ENCODE data around the gene MOB3B.
"Not testable (repeated sequence)": the region's sequence is repeated elsewhere in the genome, so short reads cannot be mapped to it uniquely, and the experiment has no call there.

MOB3B gene

GRCh38 chr9:27425827-27426510 lies 103.6 kb downstream of the MOB3B start:
- no peak for DNase-seq (ENCODE audit: low read depth in 2 of 2)

- DNase-seq (ENCODE audit: low read depth in 2 of 2): no peak
Observed at GRCh38 chr9:27423915-27424710, 105.5 kb downstream of the MOB3B start.

GRCh38 chr9:27422279-27422834 lies 107.3 kb downstream of the MOB3B start:
- no peak for DNase-seq (ENCODE audit: low read depth in 2 of 2)

- DNase-seq (ENCODE audit: low read depth in 2 of 2): no peak
Observed at GRCh38 chr9:27421577-27421976, 108.0 kb downstream of the MOB3B start.

- DNase-seq (ENCODE audit: low read depth in 2 of 2): not testable (repeated sequence)
Observed at GRCh38 chr9:27419558-27419957, 110.1 kb downstream of the MOB3B start.

- DNase-seq (ENCODE audit: low read depth in 2 of 2): no peak
Observed at GRCh38 chr9:27414220-27414761, 115.3 kb downstream of the MOB3B start.

- DNase-seq (ENCODE audit: low read depth in 2 of 2): no peak
Observed at GRCh38 chr9:27413511-27414219, 115.9 kb downstream of the MOB3B start.

- no peak for DNase-seq (ENCODE audit: low read depth in 2 of 2)
Observed at GRCh38 chr9:27412963-27413362, 116.7 kb downstream of the MOB3B start.

- DNase-seq (ENCODE audit: low read depth in 2 of 2): no peak
Observed at GRCh38 chr9:27412081-27412480, 117.5 kb downstream of the MOB3B start.

GRCh38 chr9:27408482-27408881 lies 121.1 kb downstream of the MOB3B start:
- DNase-seq (ENCODE audit: low read depth in 2 of 2): no peak

- no peak for DNase-seq (ENCODE audit: low read depth in 2 of 2)
Observed at GRCh38 chr9:27408001-27408400, 121.6 kb downstream of the MOB3B start.

GRCh38 chr9:27407491-27407890 lies 122.1 kb downstream of the MOB3B start:
- DNase-seq (ENCODE audit: low read depth in 2 of 2): no peak

- DNase-seq (ENCODE audit: low read depth in 2 of 2): no peak
Observed at GRCh38 chr9:27404661-27405060, 125.0 kb downstream of the MOB3B start.

GRCh38 chr9:27402626-27403025 lies 127.0 kb downstream of the MOB3B start:
- DNase-seq (ENCODE audit: low read depth in 2 of 2): no peak

GRCh38 chr9:27400334-27400880 lies 129.2 kb downstream of the MOB3B start:
- DNase-seq (ENCODE audit: low read depth in 2 of 2): no peak

GRCh38 chr9:27398982-27399653 lies 130.5 kb downstream of the MOB3B start:
- DNase-seq (ENCODE audit: low read depth in 2 of 2): no peak

GRCh38 chr9:27396495-27396894 lies 133.1 kb downstream of the MOB3B start:
- DNase-seq (ENCODE audit: low read depth in 2 of 2): no peak

GRCh38 chr9:27395484-27395921 lies 134.1 kb downstream of the MOB3B start:
- DNase-seq (ENCODE audit: low read depth in 2 of 2): no peak

- no peak for DNase-seq (ENCODE audit: low read depth in 2 of 2)
Observed at GRCh38 chr9:27394826-27395201, 134.8 kb downstream of the MOB3B start.

GRCh38 chr9:27394154-27394825 lies 135.3 kb downstream of the MOB3B start:
- no peak for DNase-seq (ENCODE audit: low read depth in 2 of 2)
